ENCODE measurements around the gene CKM. TPM values are rescaled to one million over a fixed set of nuclear protein-coding genes. Genes with fewer than 3 reads are reported as not detected.

The CKM gene
- total RNA-seq, 1 donor from 2014 or later, result 0.41 TPM

DNA sequence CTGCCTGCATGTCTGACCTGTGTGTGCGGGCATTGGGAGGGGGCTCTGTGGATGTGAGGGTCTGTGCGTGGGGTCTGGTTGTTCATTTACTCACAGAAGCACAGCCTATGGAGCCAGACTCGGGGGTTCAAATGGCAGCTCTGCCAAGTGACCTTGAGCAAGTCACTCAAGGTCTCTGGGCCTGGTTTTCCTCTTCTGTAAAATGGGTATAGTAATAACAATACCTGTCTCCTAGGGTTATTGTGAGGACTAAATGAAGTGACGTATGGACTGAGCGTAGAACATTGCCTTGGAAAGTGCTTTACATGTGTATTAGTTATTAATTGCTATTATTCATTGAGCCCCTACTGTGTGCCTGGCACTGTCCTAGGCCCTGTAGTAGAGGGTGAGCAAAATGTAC is 24.4 kb downstream of the CKM start:
- no peaks in the 10 kb centered on the region for H3K4me1 ChIP-seq
- TF ChIP-seq, protein P1, sequence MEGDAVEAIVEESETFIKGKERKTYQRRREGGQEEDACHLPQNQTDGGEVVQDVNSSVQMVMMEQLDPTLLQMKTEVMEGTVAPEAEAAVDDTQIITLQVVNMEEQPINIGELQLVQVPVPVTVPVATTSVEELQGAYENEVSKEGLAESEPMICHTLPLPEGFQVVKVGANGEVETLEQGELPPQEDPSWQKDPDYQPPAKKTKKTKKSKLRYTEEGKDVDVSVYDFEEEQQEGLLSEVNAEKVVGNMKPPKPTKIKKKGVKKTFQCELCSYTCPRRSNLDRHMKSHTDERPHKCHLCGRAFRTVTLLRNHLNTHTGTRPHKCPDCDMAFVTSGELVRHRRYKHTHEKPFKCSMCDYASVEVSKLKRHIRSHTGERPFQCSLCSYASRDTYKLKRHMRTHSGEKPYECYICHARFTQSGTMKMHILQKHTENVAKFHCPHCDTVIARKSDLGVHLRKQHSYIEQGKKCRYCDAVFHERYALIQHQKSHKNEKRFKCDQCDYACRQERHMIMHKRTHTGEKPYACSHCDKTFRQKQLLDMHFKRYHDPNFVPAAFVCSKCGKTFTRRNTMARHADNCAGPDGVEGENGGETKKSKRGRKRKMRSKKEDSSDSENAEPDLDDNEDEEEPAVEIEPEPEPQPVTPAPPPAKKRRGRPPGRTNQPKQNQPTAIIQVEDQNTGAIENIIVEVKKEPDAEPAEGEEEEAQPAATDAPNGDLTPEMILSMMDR (IDR thresholded peaks at IDR 0.05), result no peak
- no peaks in the 10 kb centered on the region for H3K9me3 ChIP-seq
- no peak for ATAC-seq
- no peak overlapping the region for H3K4me3 ChIP-seq
- no peaks in the 10 kb centered on the region for H3K27me3 ChIP-seq
- DNase-seq, result no peak
- intact Hi-C loops (cut with DNase I), result no loop called here
- H3K36me3 ChIP-seq, result peaks cover 22% of the 10 kb centered on the region
- H3K27ac ChIP-seq, result no peak overlapping the region

DNA sequence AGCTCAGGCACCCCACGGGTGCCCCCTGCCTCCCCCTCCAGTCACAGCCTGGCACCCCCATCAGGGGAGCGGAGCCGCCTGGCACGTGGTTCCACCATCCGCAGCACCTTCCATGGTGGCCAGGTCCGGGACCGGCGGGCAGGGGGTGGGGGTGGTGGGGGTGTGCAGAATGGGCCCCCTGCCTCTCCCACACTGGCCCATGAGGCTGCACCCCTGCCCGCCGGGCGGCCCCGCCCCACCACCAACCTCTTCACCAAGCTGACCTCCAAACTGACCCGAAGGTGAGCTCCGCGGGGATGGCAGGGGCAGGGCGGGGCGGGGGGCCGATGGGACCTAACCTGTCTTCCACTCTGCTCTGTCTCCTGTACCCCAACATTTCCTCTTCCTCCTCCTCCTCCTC is 25.0 kb downstream of the CKM start:
- Histone ChIP-seq H3K4me3 (no peak overlapping the region), H3K36me3 (peaks cover 22% of the 10 kb centered on the region), H3K27me3 (no peaks in the 10 kb centered on the region), H3K9me3 (no peaks in the 10 kb centered on the region), H3K27ac (no peak overlapping the region), H3K4me1 (no peaks in the 10 kb centered on the region)
- intact Hi-C loops (cut with DNase I), result no loop called here
- DNase-seq (no peak), ATAC-seq (no peak)
- TF ChIP-seq, protein P1 (IDR thresholded peaks at IDR 0.05), result no peak

DNA sequence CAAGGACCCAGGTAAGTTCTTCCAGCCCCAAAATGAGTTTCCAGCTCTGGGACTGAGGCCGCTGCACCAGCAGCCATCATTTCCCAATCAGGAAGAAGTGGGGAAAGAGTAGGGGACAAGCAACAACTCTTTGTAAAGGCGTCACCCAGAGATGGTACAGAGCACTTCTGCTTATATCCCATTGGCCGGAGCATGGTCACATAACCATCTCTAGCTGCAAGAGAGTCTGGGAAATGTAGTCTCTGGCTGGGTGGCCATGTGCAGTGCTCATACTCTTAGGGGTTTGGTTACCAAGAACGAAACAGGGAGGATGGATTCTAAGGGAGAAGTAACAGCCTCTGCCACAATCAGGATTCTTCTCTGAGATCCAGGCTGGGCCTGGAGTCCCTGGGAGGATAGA is 26.3 kb downstream of the CKM start:
- intact Hi-C loops (cut with DNase I), result no loop called here
- H3K27me3 ChIP-seq, result no peaks in the 10 kb centered on the region
- TF ChIP-seq, protein P1 (IDR thresholded peaks at IDR 0.05), result no peak
- H3K4me1 ChIP-seq, result no peaks in the 10 kb centered on the region
- peaks cover 26% of the 10 kb centered on the region for H3K36me3 ChIP-seq
- no peaks in the 10 kb centered on the region for H3K9me3 ChIP-seq
- H3K4me3 ChIP-seq, result no peak overlapping the region
- DNase-seq, result no peak
- no peak overlapping the region for H3K27ac ChIP-seq
- peak; percentile 58 for ATAC-seq

DNA sequence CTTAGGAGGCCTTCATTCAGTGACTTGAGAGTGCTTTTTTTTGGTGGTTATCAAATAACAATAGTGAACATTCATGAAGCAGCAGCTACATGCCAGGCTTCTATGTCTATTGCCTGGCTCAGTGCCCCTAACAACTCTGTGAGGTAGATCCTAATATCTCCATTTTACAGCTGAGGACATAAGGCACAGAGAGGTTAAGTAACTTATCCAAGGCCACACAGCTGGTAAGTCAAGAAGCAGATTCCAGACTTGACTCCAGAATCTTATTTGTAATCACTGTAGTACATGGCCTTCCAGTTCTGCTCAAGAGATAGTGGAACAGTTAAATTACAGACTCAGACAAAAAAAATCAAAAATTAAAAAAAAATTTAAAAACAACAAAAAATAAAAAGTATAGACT is 26.8 kb downstream of the CKM start:
- intact Hi-C loops (cut with DNase I), result no loop called here
- ATAC-seq (no peak), DNase-seq (no peak)
- TF ChIP-seq, protein P1 (IDR thresholded peaks at IDR 0.05), result no peak
- no peaks in the 10 kb centered on the region for H3K27me3 ChIP-seq
- no peaks in the 10 kb centered on the region for H3K4me1 ChIP-seq
- no peaks in the 10 kb centered on the region for H3K9me3 ChIP-seq
- H3K4me3 ChIP-seq, result no peak overlapping the region
- H3K36me3 ChIP-seq, result peaks cover 26% of the 10 kb centered on the region
- H3K27ac ChIP-seq, result no peak overlapping the region

DNA sequence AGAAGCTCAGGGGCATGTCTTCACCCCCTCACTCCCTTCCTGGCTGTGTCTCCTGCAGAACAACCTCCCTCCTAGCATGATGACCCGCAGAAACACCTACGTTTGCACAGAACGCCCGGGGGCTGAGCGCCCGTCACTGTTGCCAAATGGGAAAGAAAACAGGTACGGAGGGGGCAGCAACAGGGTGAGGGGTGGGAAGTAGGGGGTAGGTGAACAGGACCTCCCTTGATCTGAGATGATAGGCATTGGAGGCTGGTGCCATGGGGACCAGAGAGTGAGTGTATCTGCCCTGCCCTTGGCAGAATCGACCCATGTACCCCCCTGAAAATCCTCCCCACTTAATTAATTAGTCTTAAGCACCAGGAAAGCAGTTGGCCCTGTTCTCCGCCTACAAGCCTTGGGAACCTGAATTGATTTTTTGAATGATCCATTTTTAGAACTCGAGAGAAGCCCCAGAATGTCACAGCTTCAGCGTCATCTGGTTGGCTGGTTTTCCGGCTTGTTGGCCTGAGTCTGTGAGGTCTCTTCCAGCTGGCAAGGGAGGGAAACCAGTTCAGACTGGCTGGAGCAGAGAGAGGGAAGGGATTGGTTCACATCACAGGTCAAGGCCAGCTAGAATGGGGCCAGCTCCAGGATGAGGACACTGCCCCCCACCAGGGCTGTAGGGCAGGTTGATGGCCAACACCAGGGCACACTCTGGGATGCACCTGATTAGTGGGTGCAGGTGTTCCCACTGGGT is 28.2 kb downstream of the CKM start:
- no peaks in the 10 kb centered on the region for H3K27me3 ChIP-seq
- DNase-seq, result no peak
- intact Hi-C loops (cut with DNase I), result no loop called here
- TF ChIP-seq, protein P1 (IDR thresholded peaks at IDR 0.05), result no peak
- peaks cover 36% of the 10 kb centered on the region for H3K36me3 ChIP-seq
- no peak for ATAC-seq
- H3K4me3 ChIP-seq, result no peak overlapping the region
- H3K4me1 ChIP-seq, result no peaks in the 10 kb centered on the region
- H3K9me3 ChIP-seq, result no peaks in the 10 kb centered on the region
- H3K27ac ChIP-seq, result no peak overlapping the region

DNA sequence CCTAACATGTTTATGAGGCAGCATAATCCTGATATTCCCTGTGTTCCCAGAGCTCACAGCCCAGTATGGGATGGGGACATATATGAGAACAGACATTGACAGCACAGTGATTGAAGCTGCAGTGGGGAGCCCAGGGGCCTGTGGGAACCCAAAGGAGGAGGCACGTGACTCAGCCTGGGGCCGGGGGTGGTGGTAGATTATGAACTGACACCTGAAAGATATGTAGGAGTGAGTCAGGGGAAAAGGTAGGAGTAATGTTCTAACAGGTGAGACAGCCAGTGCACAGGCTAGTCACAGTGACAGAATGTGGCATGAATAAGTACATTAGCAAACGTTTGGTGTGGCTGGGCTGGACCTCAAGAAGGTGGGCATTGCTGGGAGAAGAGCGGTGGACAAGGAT is 29.0 kb downstream of the CKM start:
- Histone ChIP-seq H3K36me3 (peaks cover 41% of the 10 kb centered on the region), H3K9me3 (no peaks in the 10 kb centered on the region), H3K27ac (no peak overlapping the region), H3K4me3 (no peak overlapping the region), H3K4me1 (no peaks in the 10 kb centered on the region), H3K27me3 (no peaks in the 10 kb centered on the region)
- ATAC-seq (no peak), DNase-seq (no peak)
- intact Hi-C loops (cut with DNase I), result no loop called here
- TF ChIP-seq, protein P1 (IDR thresholded peaks at IDR 0.05), result no peak

Measured in upper lobe of right lung (tissue), 1 donor.